Measurements from ENCODE around the gene SOBP. TPM values are rescaled to one million over a fixed set of nuclear protein-coding genes. Genes with fewer than 3 reads are reported as not detected.

SOBP gene
- total RNA-seq, 1 donor from 2014 or later, result 1.2 TPM

- no peak for TF ChIP-seq CTCF (IDR thresholded peaks at IDR 0.05; ENCODE audit: insufficient read depth, low read length, poor library complexity, severe bottlenecking)
- H3K36me3 ChIP-seq (ENCODE audit: control insufficient read depth, insufficient read depth, low read length), result no peaks in the 10 kb centered on the region
- DNase-seq (ENCODE audit: low read depth), result no peak
These were observed 46.2 kb upstream of the SOBP start for GRCh38 chr6:107443608-107444267.

DNA sequence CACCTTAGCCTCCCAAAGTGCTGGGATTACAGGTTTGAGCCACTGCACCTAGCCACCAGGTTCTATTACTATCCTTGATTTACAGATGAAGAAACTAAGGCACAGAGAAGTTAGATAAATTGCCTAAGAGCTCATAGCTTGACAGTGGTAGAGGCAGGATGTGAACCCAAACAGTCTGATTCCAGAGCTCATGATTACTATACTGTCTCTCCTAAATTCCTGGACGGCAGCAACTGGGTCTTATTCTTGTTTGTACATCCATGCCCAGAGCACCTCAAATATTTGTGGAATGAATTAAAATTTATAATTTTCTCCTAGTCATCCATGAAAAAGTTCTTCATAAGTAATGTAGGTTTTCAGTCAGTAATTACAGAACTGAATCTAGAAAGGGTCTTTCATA, 45.6 kb upstream of the SOBP start:
- Histone ChIP-seq H3K27me3 (ENCODE audit: control insufficient read depth, insufficient read depth, low read length) (no peaks in the 10 kb centered on the region), H3K36me3 (ENCODE audit: control insufficient read depth, insufficient read depth, low read length) (no peaks in the 10 kb centered on the region), H3K4me3 (ENCODE audit: low read depth, low read length) (no peak overlapping the region)
- DNase-seq (ENCODE audit: low read depth), result no peak
- no peak for TF ChIP-seq CTCF (IDR thresholded peaks at IDR 0.05; ENCODE audit: insufficient read depth, low read length, poor library complexity, severe bottlenecking)

More at GRCh38 chr6:107443608-107444267, 46.2 kb upstream of the SOBP start:
- no peaks in the 10 kb centered on the region for H3K27me3 ChIP-seq (ENCODE audit: control insufficient read depth, insufficient read depth, low read length)
- H3K4me3 ChIP-seq (ENCODE audit: low read depth, low read length), result no peak overlapping the region

- Histone ChIP-seq H3K4me3 (ENCODE audit: low read depth, low read length) (no peak overlapping the region), H3K27me3 (ENCODE audit: control insufficient read depth, insufficient read depth, low read length) (no peaks in the 10 kb centered on the region), H3K36me3 (ENCODE audit: control insufficient read depth, insufficient read depth, low read length) (no peaks in the 10 kb centered on the region)
- TF ChIP-seq CTCF (IDR thresholded peaks at IDR 0.05; ENCODE audit: insufficient read depth, low read length, poor library complexity, severe bottlenecking), result no peak
- DNase-seq (ENCODE audit: low read depth), result no peak
These were observed 42.2 kb upstream of the SOBP start for GRCh38 chr6:107447663-107448216.

DNA sequence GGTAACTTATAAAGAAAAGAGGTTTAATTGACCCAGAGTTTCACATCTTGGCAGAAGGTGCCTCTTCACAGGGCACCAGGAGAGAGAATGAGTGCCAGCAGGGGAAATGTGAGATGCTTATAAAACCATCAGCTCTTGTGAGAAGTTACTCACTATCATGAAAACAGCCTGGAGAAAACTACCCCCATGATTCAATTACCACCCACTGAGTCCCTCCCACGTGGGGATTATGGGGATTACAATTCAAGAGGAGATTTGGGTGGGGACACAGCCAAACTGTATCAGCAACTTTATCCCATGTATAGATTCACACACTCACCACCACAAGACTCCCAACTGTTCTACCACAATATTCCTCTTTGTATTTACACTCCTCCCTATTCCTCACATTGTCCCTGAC, 41.1 kb upstream of the SOBP start:
- no peak overlapping the region for H3K4me3 ChIP-seq (ENCODE audit: low read depth, low read length)
- TF ChIP-seq CTCF (IDR thresholded peaks at IDR 0.05; ENCODE audit: insufficient read depth, low read length, poor library complexity, severe bottlenecking), result no peak
- no peaks in the 10 kb centered on the region for H3K27me3 ChIP-seq (ENCODE audit: control insufficient read depth, insufficient read depth, low read length)
- DNase-seq (ENCODE audit: low read depth), result no peak
- H3K36me3 ChIP-seq (ENCODE audit: control insufficient read depth, insufficient read depth, low read length), result no peaks in the 10 kb centered on the region

DNA sequence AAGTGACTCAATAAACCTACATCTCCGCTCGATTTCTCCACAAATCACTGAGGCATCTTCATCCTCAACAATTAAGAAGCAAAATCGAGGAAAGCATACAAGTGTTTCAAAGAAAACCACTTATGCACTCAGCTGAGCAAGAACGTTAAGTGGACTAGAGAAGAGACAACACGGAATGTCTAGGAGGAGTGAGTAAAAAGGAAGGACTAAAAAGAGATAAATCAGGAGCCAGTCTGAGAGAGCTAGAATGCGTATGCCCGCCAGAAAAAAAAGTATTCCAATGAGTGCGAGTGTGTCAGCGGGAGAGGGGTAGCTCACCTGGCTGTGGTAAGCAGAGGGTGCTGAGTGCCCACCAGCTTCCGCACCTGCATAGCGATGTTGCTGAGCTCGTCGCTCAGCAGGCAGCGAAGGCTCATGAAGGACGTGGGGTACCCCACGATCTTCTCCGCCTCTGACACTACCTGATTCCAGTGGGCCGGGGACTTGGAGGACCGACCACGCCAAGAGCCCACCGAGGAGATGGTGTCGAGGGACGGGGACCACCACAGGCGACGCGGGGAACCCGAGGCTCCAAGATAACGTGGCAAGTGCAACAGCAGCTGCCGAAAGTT, 31.1 kb upstream of the SOBP start:
- TF ChIP-seq CTCF (IDR thresholded peaks at IDR 0.05; ENCODE audit: insufficient read depth, low read length, poor library complexity, severe bottlenecking), result no peak

More for the DNA sequence above, 31.1 kb upstream of the SOBP start:
- no peaks in the 10 kb centered on the region for H3K27me3 ChIP-seq (ENCODE audit: control insufficient read depth, insufficient read depth, low read length)
- DNase-seq (ENCODE audit: low read depth), result no peak
- peak overlapping the region; percentile 63 for H3K4me3 ChIP-seq (ENCODE audit: low read depth, low read length)
- no peaks in the 10 kb centered on the region for H3K36me3 ChIP-seq (ENCODE audit: control insufficient read depth, insufficient read depth, low read length)

Measured in kidney epithelial cell (primary cell).